ENCODE measurements around the gene CNIH3.
A peak's percentile ranks its signal among the peaks of the same experiment; 100 is the strongest.

Gene CNIH3

GRCh38 chr1:224616756-224617409 is 766 bp downstream of the CNIH3 start:
- DNase-seq = peak; percentile 5

DNA sequence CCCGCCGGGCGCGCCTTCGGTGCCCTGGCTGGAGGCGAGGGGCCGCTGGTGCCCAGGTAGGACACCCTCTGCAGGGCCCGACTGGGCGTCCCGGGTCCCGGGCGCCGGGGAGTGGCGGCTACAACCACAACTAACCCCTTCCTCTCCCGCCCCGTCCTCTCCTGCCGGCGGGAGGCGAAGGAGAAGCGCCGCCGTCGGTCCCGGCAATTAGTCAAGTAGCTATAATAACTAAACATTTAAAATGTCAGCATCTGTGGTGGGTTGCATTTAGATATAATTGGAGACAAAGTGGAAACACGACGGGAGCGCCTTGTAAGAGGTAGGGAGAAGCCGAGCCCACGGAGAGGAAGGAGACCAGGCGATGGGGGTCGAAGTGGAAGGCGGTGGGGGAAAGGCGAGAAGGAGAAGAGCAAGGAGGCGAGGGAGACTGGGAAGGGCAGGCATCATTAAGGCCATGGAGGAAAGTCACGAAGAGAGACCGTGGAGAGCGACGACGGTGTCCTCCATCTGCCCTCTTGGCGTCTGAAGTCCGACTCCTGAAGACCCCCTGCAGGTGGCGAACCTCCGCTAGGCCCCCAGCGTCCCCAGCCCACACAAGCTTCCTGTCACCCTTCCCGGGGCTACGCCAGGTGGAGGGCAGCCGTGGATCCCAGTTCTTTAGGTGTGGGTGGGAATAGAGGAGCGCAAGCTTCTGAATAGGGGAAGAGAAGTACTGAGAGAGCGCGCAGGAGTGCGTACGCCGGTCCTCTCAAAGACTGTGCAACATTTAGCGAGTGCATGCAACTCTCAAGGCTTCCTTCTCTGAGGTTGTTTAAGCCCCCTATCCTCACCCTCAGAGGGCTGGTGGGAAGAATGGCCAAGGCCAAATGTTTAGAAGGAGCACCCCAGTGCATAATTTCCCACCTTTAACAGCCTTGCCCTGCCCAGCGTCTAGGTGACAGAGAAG is 1.6 kb downstream of the CNIH3 start:
- DNase-seq = no peak

GRCh38 chr1:224619209-224619608 is 3.1 kb downstream of the CNIH3 start:
- DNase-seq = no peak

DNA sequence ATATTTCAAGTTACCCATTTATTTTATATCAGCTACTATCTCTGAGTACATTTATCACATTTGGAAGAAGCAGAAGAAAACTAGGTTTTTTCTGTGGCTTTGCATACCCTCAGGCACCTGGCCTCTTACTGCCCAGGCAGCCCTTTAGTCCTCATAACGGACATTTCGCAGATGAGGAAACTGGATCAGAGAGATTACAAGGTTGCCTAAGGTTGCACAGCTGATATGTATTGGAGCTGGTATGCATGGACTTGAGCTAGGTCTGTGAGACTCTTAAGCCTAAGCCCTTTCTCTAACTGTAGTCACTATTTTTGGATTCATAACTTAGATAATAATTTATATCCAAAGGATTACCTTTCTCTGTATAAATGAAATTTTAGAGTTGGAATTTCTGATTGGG is 4.0 kb downstream of the CNIH3 start:
- no peak for DNase-seq

- no peak for DNase-seq
These were observed 5.9 kb downstream of the CNIH3 start for GRCh38 chr1:224621813-224622682.

GRCh38 chr1:224622831-224623230 is 6.7 kb downstream of the CNIH3 start:
- no peak for DNase-seq

GRCh38 chr1:224623310-224623714 is 7.2 kb downstream of the CNIH3 start:
- DNase-seq = no peak

GRCh38 chr1:224623743-224624333 is 7.7 kb downstream of the CNIH3 start:
- DNase-seq = peak; percentile 68

- no peak for DNase-seq
These were observed 8.3 kb downstream of the CNIH3 start for GRCh38 chr1:224624432-224624831.

GRCh38 chr1:224626042-224626441 is 9.9 kb downstream of the CNIH3 start:
- DNase-seq = no peak

GRCh38 chr1:224629965-224630364 is 13.8 kb downstream of the CNIH3 start:
- no peak for DNase-seq

- DNase-seq = no peak
These were observed 15.5 kb downstream of the CNIH3 start for GRCh38 chr1:224631462-224632115.

DNA sequence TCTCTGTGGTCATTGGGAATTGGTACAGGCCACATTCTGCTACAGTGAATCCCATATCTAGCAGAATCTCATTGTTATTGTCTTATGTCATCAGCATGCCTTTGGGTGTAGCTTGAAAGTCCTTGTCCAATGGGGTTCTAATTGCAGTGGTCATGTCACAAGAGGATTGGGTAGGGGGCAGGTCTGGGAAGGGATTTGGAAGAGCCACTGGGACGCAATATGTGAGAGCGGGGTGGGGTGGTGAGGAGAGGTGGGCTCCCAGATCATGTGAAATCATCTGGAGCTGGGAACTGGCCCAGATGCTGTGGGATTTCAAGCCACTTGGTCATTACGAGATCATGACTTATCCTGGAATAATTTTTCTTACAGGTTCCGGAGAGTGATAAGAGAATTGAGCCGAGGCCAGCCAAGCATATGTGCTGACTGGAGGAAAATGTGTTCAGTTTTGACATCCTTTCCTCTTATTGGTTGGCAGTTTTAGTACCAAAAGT is 16.3 kb downstream of the CNIH3 start:
- DNase-seq = no peak

DNA sequence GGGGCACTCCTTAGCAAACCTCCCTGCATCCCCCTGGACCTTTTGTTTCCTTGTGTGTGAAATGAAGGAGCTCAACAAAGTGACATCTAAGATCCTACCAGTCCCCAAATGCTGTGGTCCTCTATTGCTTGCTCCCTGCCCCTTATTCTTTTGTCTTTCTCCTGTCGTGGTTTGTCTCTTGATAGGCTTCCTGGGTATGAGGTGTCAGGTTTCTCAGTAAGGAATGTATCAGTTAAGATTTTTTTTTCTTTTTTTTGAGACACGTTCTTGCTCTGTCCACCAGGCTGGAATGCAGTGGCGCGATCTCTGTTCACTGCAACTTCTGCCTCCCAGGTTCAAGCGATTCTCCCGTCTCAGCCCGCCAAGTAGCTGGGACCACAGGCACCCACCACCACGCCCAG is 16.8 kb downstream of the CNIH3 start:
- DNase-seq = no peak

DNA sequence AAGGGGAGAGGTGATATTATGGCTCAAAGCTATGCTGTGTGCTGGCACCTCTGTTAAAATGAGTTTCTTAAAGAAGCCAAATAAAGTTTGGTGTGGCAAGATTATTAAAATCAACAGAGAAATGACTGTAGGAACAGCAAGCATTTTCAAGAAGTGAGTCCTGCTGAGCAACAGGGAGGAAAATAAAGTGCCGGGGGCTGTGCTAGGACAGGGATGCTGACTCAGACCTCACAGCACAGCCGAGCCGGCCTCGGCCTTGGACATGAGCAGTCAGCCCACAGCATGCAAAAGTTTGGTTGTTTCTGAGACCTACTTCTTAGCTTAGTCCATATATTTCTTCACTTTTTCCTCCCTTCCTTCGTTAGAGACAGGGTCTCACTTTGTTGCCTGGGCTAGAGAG is 19.2 kb downstream of the CNIH3 start:
- no peak for DNase-seq

DNA sequence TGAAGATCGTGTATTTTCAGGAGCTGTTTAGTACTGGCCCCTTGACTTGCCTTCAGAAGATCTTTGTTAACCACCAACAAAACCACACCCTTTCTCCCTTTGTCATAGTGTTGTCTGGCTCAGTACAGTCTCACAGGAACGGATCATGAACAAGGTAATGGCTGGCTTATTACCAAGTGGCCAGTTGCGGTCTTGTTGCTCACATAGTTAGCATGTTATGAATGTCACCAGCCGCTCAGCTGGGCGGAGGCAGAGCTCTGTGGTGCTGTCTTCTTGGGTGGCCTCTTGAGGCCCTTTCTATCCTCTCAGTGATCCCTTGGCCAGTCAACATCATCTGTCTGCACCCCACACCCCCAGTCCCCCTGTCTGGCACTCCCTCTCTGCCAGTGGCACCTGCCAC is 21.4 kb downstream of the CNIH3 start:
- DNase-seq = no peak

GRCh38 chr1:224637936-224638335 is 21.8 kb downstream of the CNIH3 start:
- DNase-seq = no peak

- DNase-seq = no peak
These were observed 23.4 kb downstream of the CNIH3 start for GRCh38 chr1:224639426-224639975.

GRCh38 chr1:224640018-224640417 is 23.9 kb downstream of the CNIH3 start:
- no peak for DNase-seq

- no peak for DNase-seq
These were observed 24.5 kb downstream of the CNIH3 start for GRCh38 chr1:224640587-224640986.

DNA sequence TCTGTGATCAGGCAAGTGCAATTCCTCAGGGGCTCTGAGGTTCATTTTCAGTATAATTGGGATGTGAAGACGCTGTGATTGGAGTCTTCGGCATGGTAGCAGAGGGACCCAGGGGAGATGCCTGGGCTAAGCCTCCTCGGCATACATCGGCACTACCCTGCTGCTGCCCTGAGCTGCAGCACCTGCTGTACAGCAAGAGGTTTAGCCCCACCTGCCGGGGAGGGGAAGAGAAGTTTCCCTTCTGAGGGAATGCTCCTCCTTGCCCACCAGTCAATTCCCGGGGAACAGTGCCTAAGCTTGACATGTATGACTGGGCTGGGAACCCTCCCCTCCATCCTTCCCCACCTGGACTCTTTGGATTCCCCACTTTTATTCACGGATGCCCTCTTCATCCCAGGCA is 24.9 kb downstream of the CNIH3 start:
- no peak for DNase-seq

GRCh38 chr1:224643653-224644052 is 27.5 kb downstream of the CNIH3 start:
- DNase-seq = no peak
